ENCODE data around the gene MAL. TPM values are rescaled to one million over a fixed set of nuclear protein-coding genes. Genes with fewer than 3 reads are reported as not detected.

MAL gene
- total and polyA plus RNA-seq, 2 of the 4 experiments (the other 2 are of a cell fraction): not detected

GRCh38 chr2:95086017-95086416, 60.5 kb downstream of the MAL start:
- H3K56ac ChIP-seq (ENCODE audit: extremely low read depth, insufficient read depth, low read length): no peak overlapping the region
- dilution Hi-C loops (cut with HindIII; ENCODE audit: low sequenced_read_pairs, unreplicated experiment): no loop called here
- no peak overlapping the region for H4K91ac ChIP-seq (ENCODE audit: insufficient read depth, low read depth, low read length)
- H3K79me1 ChIP-seq (ENCODE audit: low read depth in 1 of 2, low read length in 2 of 2): peaks cover 0 to 1% of the 10 kb centered on the region in 2 experiments; a peak in 1 of 4 replicates
- H3K27me3 ChIP-seq (ENCODE audit: control insufficient read depth, insufficient read depth, low read length): no peaks in the 10 kb centered on the region
- no peak overlapping the region for H3K14ac ChIP-seq (replicated peaks; ENCODE audit: low read depth, low read length)
- H2BK5ac ChIP-seq (ENCODE audit: low read depth, low read length, poor library complexity, severe bottlenecking): no peak overlapping the region
- intact Hi-C loops (cut with micrococcal nuclease): no loop called here
- H3K36me3 ChIP-seq (ENCODE audit: control insufficient read depth, insufficient read depth, low read length): peaks cover 24% of the 10 kb centered on the region
- BruUV-seq (replicated peaks): no TSS peak
- H2AK5ac ChIP-seq (ENCODE audit: low read depth, low read length): no peak overlapping the region
- H2BK15ac ChIP-seq (ENCODE audit: low read depth, low read length): no peak overlapping the region
- H2AK9ac ChIP-seq (replicated peaks; ENCODE audit: low read depth, low read length, poor library complexity): no peak overlapping the region
- H4K5ac ChIP-seq (ENCODE audit: low read depth, low read length): no peak overlapping the region
- no peaks in the 10 kb centered on the region for H3K4me1 ChIP-seq (ENCODE audit: control insufficient read depth, insufficient read depth, low read length)
- H3K4me2 ChIP-seq (ENCODE audit: low read depth, low read length): no peak overlapping the region
- ChIA-PET POLR2A (ENCODE audit: unreplicated experiment) (no interaction called here), CTCF (no interaction called here)
- no peak overlapping the region for H2BK20ac ChIP-seq (ENCODE audit: low read depth, low read length)
- H3K9ac ChIP-seq (ENCODE audit: low read depth, low read length): no peak overlapping the region
- no peak overlapping the region for H3K23ac ChIP-seq (ENCODE audit: low read depth, low read length)
- no peak overlapping the region for H3K27ac ChIP-seq (ENCODE audit: insufficient read depth, low read length)
- no peak overlapping the region for H3K4ac ChIP-seq (ENCODE audit: low read depth, low read length)
- H2AFZ ChIP-seq (replicated peaks; ENCODE audit: low read length, poor library complexity): no peak overlapping the region
- H3K9me3 ChIP-seq (ENCODE audit: control insufficient read depth, insufficient read depth, low read length): no peaks in the 10 kb centered on the region
- no peak overlapping the region for H4K8ac ChIP-seq (ENCODE audit: low read depth in 2 of 2, low read length in 2 of 2)
- no peaks in the 10 kb centered on the region for H4K20me1 ChIP-seq (ENCODE audit: insufficient read depth, low read length)
- H3K4me3 ChIP-seq (ENCODE audit: insufficient read depth, low read depth, low read length): no peak overlapping the region
- H2BK120ac ChIP-seq (ENCODE audit: low read depth, low read length): no peak overlapping the region
- no peak overlapping the region for H3K18ac ChIP-seq (ENCODE audit: low read depth, low read length)
- 0 out of 2 replicates have a peak, but pooled peaks cover under 1% of the 10 kb centered on the region for H3K9me1 ChIP-seq (ENCODE audit: insufficient read depth, low read length)
- WGBS, 2 experiments (ENCODE audit: extremely low coverage in 2 of 2, insufficient read length in 1 of 2): no CpG with 5 or more reads among the region's 1 CpG
- DNase-seq: no peak
- ATAC-seq (ENCODE audit: low read depth): no peak
- in situ Hi-C loops (cut with MboI; ENCODE audit: low sequenced_read_pairs): no loop called here
- no peak for TF ChIP-seq ELK1 (IDR thresholded peaks at IDR 0.05; ENCODE audit: borderline replicate concordance, low read depth, low read length)
- no peak for TF ChIP-seq SMC3 (IDR thresholded peaks at IDR 0.05; ENCODE audit: low read depth, low read length)
- no peak for TF ChIP-seq POLR2A (IDR thresholded peaks at IDR 0.05; ENCODE audit: low read depth, low read length)
- no peak for TF ChIP-seq MXI1 (IDR thresholded peaks at IDR 0.05; ENCODE audit: borderline replicate concordance, low read depth, low read length)
- TF ChIP-seq BHLHE40 (IDR thresholded peaks at IDR 0.05; ENCODE audit: low read depth, low read length): no peak
- no peak for TF ChIP-seq CEBPB (IDR thresholded peaks at IDR 0.05; ENCODE audit: low read depth, low read length)
- TF ChIP-seq CHD1 (IDR thresholded peaks at IDR 0.05; ENCODE audit: low read depth, low read length): no peak
- TF ChIP-seq RCOR1 (IDR thresholded peaks at IDR 0.05; ENCODE audit: insufficient replicate concordance, low read length): no peak
- no peak for TF ChIP-seq RFX5 (IDR thresholded peaks at IDR 0.05; ENCODE audit: low read depth, low read length)
- no peak for TF ChIP-seq MAZ (IDR thresholded peaks at IDR 0.05; ENCODE audit: borderline replicate concordance, low read depth, low read length)
- TF ChIP-seq CTCF (conservative IDR thresholded peaks at IDR 0.05; ENCODE audit: low read depth, low read length): no peak

All from IMR-90 (cell line).